ENCODE data around the gene ABCF2. TPM values are rescaled to one million over a fixed set of nuclear protein-coding genes. Genes with fewer than 3 reads are reported as not detected.

Gene ABCF2
- polyA plus RNA-seq, 6 donors from 2014 or later = 23.0 to 32.6 (median 25.4) TPM

DNA sequence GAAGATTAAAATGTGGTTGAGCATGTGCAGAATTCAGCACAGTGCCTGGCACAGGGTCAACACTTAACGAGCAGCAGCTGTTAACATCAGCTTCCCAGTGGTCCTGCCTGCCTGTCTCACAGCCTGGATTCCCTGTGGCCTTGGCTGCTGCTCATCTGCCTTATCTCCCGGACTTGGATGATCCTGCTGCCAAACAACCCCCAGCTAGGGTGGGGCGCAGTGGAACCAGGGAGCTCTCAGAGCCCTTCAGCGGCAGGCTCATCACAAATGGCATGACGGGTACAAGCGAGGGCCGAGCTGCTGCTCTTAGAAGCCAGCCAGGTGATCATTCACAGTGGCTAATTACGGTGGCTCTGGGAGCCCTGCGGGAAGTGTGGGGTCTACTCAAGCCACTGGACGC is 34.5 kb upstream of the ABCF2 start:
- peaks cover 40 to 81% (median 73%) of the 10 kb centered on the region in 3 donors for H3K27me3 Mint-ChIP-seq
- no peak overlapping the region for H3K27ac Mint-ChIP-seq
- H3K4me1 Mint-ChIP-seq = no peaks in the 10 kb centered on the region
- H3K36me3 Mint-ChIP-seq = peaks cover 0 to 7% of the 10 kb centered on the region in 2 donors
- ATAC-seq (ENCODE audit: low read depth in 2 of 2) (no peak), DNase-seq (no peak)
- no peaks in the 10 kb centered on the region for H3K9me3 Mint-ChIP-seq
- H3K4me3 Mint-ChIP-seq = no peak overlapping the region

DNA sequence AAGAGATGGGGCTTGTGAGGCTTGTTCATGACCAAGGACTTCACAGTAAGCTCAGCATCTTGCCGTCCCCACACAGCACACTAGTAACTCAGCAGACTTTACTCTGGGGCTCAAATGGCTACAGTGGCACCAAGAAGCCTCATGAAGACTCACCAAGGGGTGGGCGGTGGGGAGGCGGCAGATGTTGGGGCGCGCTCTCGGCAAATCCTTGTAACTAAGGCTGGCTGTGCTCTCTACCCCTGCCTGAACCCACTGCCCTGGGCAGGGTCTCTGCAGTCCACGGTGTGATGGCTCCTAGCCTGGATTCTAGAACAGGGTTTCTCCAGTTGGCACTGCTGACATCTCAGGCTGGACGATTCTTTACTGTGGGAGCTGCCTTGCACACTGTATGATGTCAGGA is 33.9 kb upstream of the ABCF2 start:
- DNase-seq = no peak
- no peak for ATAC-seq (ENCODE audit: low read depth in 2 of 2)
- Mint-ChIP-seq H3K27me3 (peaks cover 40 to 81% (median 71%) of the 10 kb centered on the region in 3 donors), H3K27ac (no peak overlapping the region), H3K9me3 (no peaks in the 10 kb centered on the region), H3K36me3 (peaks cover 0 to 7% of the 10 kb centered on the region in 2 donors), H3K4me3 (no peak overlapping the region), H3K4me1 (no peaks in the 10 kb centered on the region)

DNA sequence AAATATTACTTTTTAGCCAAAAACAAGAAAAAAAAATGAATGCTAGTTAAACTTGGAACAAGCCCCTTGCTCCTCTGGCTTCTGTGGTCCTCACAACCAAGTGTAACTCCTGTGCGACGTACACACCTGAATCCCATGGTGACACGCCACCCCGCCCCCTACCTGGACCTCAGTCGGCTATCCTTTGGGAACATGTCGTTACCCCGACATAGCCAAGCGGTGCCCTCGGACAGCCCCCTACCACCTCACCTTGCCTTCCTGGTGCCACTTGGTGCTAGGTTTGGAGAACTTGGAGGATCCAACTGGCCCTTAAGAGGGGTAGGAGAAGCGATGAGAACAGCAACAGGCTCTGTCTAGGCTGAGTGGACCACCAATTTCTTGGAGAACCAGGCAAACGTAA is 33.5 kb upstream of the ABCF2 start:
- H3K9me3 Mint-ChIP-seq = no peaks in the 10 kb centered on the region
- H3K27me3 Mint-ChIP-seq = peaks cover 40 to 81% (median 71%) of the 10 kb centered on the region in 3 donors
- DNase-seq (no peak), ATAC-seq (ENCODE audit: low read depth in 2 of 2) (no peak)
- H3K4me1 Mint-ChIP-seq = no peaks in the 10 kb centered on the region
- H3K4me3 Mint-ChIP-seq = no peak overlapping the region
- peaks cover 0 to 7% of the 10 kb centered on the region in 2 donors for H3K36me3 Mint-ChIP-seq
- H3K27ac Mint-ChIP-seq = no peak overlapping the region

DNA sequence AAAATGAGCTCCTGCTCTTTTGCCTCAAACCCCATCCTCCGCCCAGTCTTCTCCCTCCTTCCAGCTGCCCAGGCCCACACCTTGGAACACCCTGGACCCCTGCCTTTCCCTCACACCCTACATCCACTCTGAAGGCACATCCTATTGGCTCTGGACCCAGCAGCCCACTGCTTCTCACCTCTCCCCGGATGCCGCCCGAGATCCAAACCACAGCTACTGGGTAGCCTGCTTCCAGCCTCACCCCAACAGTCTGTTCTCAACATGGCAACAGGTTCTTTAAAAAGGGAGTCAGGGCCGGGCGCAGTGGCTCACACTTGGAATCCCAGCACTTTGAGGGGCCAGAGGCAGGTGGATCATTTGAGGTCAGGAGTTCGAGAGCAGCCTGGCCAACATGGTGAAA is 31.0 kb upstream of the ABCF2 start:
- DNase-seq = no peak
- no peak for ATAC-seq (ENCODE audit: low read depth in 2 of 2)
- Mint-ChIP-seq H3K9me3 (no peaks in the 10 kb centered on the region), H3K4me3 (no peak overlapping the region), H3K27me3 (peaks cover 46 to 86% (median 84%) of the 10 kb centered on the region in 3 donors), H3K27ac (no peak overlapping the region), H3K36me3 (peaks cover 0 to 7% of the 10 kb centered on the region in 2 donors), H3K4me1 (no peaks in the 10 kb centered on the region)

DNA sequence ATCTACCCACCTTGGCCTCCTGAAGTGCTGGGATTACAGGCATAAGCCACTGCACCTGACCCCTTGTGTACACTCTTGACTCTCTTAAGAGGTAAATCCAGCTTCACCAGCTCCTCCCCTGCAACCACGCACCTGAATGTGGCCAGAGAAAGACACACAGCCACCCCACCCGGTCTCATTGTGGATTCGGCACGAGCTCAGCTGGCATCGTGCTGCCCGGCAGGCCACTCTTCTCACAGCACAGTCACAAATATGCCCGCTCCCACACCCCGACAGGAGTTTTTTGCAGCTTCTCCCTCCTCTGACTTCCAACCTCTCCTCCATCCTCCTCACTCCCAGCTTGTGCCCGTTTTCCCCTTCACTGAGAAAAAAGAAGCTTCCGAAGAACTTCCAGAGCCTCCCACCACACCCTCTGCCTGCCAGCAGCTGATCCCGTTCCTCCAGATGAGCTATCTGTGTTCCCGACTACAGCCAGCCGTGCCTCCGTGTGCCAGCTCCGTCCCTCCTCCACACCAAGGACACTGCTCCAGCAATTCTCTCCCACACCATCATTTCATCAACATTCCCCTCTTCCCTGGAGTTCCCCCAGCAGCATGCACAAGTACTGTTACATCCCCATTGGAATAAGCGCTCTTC is 29.5 kb upstream of the ABCF2 start:
- no peak overlapping the region for H3K4me3 Mint-ChIP-seq

DNA sequence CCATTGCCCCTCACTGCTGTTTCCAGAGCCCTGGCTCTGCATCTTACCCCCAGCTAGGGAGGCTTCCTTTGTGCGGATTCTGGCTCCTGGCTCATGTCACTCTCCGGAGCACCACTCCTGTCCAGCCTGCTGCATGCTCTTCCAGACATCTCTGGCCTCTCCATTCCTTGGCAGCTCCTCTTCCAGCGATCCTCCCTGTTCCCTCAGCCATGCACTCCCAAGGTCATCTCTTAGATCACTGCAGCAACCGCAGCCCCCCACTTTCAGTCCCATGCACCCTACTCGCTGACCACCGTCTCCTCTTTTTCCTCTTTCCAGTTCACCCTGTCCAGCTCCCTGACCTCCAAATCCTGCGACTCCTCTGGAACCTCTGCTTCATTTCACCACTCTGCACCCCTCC is 28.4 kb upstream of the ABCF2 start:
- H3K27ac Mint-ChIP-seq = peak overlapping the region in 2 of 6 donors; percentile 84 to 85

More for the DNA sequence above, 29.5 kb upstream of the ABCF2 start:
- ATAC-seq (ENCODE audit: low read depth in 2 of 2) (no peak), DNase-seq (no peak)
- H3K9me3 Mint-ChIP-seq = no peaks in the 10 kb centered on the region
- H3K27ac Mint-ChIP-seq = peak overlapping the region in 1 of 6 donors; percentile 44
- H3K4me1 Mint-ChIP-seq = peaks cover 4 to 8% (median 8%) of the 10 kb centered on the region in 3 donors
- peaks cover 0 to 7% of the 10 kb centered on the region in 2 donors for H3K36me3 Mint-ChIP-seq
- H3K27me3 Mint-ChIP-seq = peaks cover 48 to 87% (median 86%) of the 10 kb centered on the region in 3 donors

DNA sequence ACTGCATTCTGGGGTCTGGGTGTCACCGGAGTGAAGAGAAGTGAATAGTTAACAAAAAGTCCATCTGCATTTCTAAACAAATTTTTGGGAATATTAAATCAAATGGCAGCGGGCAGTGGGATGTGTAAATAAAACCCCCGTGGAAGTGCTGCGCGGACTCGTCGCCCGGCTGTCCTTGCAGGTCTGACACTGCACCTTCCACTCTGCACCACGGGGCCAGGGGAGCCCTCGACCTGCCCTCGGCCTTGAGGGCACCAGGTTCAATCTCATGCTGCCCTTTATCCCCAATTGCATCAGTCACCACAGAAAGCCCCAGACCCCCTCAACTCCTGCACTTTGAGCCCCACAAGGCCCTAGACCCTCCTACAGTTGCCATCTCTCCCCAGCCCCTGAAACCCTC is 27.8 kb upstream of the ABCF2 start:
- Mint-ChIP-seq H3K27ac (peak overlapping the region in 1 of 6 donors; percentile 84), H3K27me3 (peaks cover 46 to 87% (median 86%) of the 10 kb centered on the region in 3 donors), H3K4me1 (peaks cover 14 to 22% (median 21%) of the 10 kb centered on the region in 3 donors), H3K36me3 (peaks cover 0 to 7% of the 10 kb centered on the region in 2 donors), H3K4me3 (peak overlapping the region in 1 of 8 donors; percentile 44), H3K9me3 (no peaks in the 10 kb centered on the region)
- DNase-seq (no peak), ATAC-seq (ENCODE audit: low read depth in 2 of 2) (no peak)

More for the DNA sequence above, 28.4 kb upstream of the ABCF2 start:
- peaks cover 49 to 88% (median 85%) of the 10 kb centered on the region in 3 donors for H3K27me3 Mint-ChIP-seq
- H3K4me1 Mint-ChIP-seq = peaks cover 12 to 18% (median 17%) of the 10 kb centered on the region in 3 donors
- H3K36me3 Mint-ChIP-seq = peaks cover 0 to 7% of the 10 kb centered on the region in 2 donors
- peak overlapping the region in 3 of 8 donors; percentile 35 to 68 (median 60) for H3K4me3 Mint-ChIP-seq
- ATAC-seq (ENCODE audit: low read depth in 2 of 2) = no peak
- no peaks in the 10 kb centered on the region for H3K9me3 Mint-ChIP-seq
- DNase-seq = no peak

DNA sequence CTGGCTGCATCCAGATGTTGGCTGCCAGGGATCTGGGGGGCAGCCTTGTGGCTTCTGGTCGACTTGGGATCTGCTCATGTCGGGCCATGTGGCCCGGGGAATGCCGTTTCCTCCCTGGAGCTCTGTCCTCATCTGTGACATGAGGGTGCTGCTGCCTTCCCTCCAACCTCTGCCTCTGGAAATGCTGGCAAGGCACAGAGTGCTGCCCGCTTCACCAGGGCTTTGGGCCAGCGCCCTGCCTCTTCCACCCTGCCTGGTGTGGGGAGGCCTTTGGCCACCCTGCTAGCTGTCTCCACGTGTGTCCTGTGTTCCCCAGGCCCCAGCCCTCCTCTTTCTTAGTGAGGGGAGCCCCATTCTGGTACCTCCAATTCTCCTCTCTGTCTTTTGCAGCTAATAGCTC is 27.3 kb upstream of the ABCF2 start:
- Mint-ChIP-seq H3K27ac (no peak overlapping the region), H3K27me3 (peaks cover 46 to 90% (median 90%) of the 10 kb centered on the region in 3 donors), H3K4me3 (peak overlapping the region in 1 of 8 donors; percentile 75), H3K36me3 (peaks cover 0 to 7% of the 10 kb centered on the region in 2 donors), H3K9me3 (no peaks in the 10 kb centered on the region), H3K4me1 (peaks cover 17 to 27% (median 25%) of the 10 kb centered on the region in 3 donors)
- no peak for DNase-seq
- ATAC-seq (ENCODE audit: low read depth in 2 of 2) = no peak

DNA sequence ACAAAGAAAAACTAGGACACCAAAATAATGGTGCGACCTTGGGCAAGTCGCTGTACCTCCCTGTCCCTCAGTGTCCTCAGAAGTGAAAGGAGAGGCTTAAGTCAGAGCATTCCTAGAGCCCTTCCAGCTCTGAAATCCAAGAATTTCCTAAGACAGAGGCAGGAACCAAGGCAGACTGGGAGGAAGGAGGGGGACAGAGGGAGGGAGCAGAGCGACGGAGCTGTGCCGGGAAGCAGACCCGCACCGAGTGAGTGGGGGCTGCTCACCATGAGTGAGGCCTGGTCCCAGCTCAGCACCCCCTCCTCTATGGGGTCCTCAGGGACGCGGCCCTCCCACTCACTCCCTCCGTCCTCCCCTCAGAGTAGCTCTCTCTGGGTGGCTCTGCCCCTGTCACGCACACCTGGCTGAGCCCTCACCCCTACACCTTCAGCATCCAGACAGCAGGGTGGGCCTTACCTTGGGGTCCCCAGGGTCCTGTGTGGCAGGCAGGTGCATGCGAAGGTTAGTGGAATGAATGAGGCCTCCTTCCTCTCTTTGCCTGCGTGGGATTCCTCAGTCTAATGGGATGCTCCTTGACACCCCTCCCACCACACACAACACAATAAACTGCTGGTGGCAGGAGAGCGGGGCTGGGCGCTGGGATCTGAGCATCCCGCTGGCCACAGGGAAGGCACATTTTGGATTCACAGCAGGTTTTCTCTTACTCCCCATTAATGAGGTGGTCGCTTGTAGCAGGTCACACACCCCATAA is 26.1 kb upstream of the ABCF2 start:
- Mint-ChIP-seq H3K27ac (no peak overlapping the region), H3K36me3 (peaks cover 0 to 7% of the 10 kb centered on the region in 2 donors), H3K4me3 (peak overlapping the region; percentile 68 to 89 (median 80)), H3K9me3 (no peaks in the 10 kb centered on the region), H3K4me1 (peaks cover 24 to 34% (median 32%) of the 10 kb centered on the region in 3 donors), H3K27me3 (peaks cover 40 to 90% (median 87%) of the 10 kb centered on the region in 3 donors)
- ATAC-seq (ENCODE audit: low read depth in 2 of 2) (no peak), DNase-seq (no peak)

DNA sequence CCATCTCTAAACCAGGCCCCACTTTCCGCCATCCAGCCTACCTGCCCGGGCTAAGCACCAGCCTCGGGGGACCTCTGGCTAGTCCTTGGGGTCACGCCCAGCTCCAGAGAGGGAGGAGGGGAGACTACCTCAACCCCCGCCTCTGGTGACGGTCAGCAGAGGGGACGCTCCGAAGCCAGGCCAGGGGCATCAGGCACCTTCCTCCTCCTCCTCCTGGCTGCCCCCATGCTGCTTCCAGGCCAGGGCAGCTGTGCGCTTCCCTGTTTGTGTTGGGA is 25.5 kb upstream of the ABCF2 start:
- no peaks in the 10 kb centered on the region for H3K9me3 Mint-ChIP-seq
- peaks cover 0 to 2% of the 10 kb centered on the region in 2 donors for H3K36me3 Mint-ChIP-seq
- DNase-seq (no peak), ATAC-seq (ENCODE audit: low read depth in 2 of 2) (no peak)
- peaks cover 28 to 40% (median 36%) of the 10 kb centered on the region in 3 donors for H3K4me1 Mint-ChIP-seq
- peak overlapping the region; percentile 68 to 89 (median 80) for H3K4me3 Mint-ChIP-seq
- H3K27ac Mint-ChIP-seq = no peak overlapping the region
- H3K27me3 Mint-ChIP-seq = peaks cover 36 to 86% (median 85%) of the 10 kb centered on the region in 3 donors

DNA sequence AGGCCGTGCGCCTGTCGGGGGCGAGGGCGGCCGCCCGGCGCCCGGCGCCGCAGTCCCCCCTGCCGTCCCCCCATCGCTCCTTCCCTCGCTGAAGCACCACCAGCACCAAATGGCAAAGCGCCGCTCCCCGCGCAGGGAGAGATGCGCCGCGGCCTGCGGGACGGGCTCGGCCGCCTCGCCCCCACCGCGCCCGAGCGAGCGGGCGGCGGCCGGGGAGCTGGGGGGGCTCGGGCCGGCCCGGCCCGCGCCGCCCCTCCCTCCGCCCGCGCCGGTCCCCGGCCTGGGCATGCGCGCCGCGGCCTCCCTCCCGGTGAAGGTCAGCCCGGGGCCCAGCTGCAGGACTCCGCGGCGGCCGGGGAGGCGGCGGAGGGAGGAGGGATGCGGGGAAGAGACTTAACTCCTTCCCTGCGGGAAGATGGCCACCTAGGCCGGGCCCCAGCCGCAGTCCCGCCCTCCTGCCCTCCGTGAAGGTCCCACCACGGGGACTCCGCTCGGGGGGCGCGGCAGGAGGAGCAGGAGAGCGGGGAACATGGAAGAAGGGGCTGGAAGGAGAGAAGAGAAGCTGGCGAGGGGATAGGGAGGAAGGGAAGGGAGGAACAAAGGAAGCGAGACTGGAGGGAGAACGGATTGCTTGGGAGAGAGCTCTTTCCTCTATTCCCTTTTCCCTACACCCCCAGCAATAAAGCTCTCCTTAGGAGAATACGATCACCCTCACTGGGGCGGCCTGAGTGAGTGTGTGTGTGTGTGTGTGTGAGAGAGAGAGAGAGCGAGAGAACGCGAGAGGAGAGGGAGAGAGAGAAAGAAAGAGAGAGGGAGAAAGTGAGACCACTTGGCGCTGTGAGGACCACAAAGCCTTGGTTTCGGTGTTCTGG is 24.9 kb upstream of the ABCF2 start:
- ATAC-seq (ENCODE audit: low read depth in 2 of 2) (peak; percentile 20 to 22), DNase-seq (no peak)
- peaks cover 30 to 44% (median 42%) of the 10 kb centered on the region in 3 donors for H3K4me1 Mint-ChIP-seq
- no peak overlapping the region for H3K27ac Mint-ChIP-seq
- H3K27me3 Mint-ChIP-seq = peaks cover 30 to 81% (median 79%) of the 10 kb centered on the region in 3 donors
- peak overlapping the region; percentile 68 to 89 (median 82) for H3K4me3 Mint-ChIP-seq
- H3K36me3 Mint-ChIP-seq = no peaks in the 10 kb centered on the region
- no peaks in the 10 kb centered on the region for H3K9me3 Mint-ChIP-seq

DNA sequence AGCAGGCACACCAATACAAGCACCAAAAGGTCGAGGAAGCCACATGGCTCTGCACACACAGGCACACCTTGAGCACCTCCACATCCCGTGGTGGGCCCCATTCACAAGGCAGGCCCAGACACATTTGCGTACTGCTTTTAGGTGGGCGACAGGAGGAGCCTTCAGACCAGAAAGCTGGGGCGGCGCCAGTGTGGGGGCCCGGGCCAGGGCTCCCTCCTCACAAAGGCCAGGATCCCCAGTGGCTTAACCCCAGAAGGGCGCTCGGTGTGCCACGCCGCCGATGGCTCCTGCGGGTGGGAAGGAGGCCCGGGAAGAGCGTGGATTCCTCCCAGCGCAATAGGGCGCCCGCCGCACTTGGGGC is 24.3 kb upstream of the ABCF2 start:
- H3K36me3 Mint-ChIP-seq = no peaks in the 10 kb centered on the region
- peaks cover 33 to 49% (median 45%) of the 10 kb centered on the region in 3 donors for H3K4me1 Mint-ChIP-seq
- ATAC-seq (ENCODE audit: low read depth in 2 of 2) (no peak), DNase-seq (no peak)
- H3K27me3 Mint-ChIP-seq = peaks cover 26 to 81% (median 76%) of the 10 kb centered on the region in 3 donors
- H3K9me3 Mint-ChIP-seq = no peaks in the 10 kb centered on the region
- H3K4me3 Mint-ChIP-seq = peak overlapping the region; percentile 69 to 88 (median 82)
- peak overlapping the region in 1 of 6 donors; percentile 16 for H3K27ac Mint-ChIP-seq

All from naive B cell (primary cell).